ENCODE results near the gene C16orf78.

C16orf78 gene, protein sequence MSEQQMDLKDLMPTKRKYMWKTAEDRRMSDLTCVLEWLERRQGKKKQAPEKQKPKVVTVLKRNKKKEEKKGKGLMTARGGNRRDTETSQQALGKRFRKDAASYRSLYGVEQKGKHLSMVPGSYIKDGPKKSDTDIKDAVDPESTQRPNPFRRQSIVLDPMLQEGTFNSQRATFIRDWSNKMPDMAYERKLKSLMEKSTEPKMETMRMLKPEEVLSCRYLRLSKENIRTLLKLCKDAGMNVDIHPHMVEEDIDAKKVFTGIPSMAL

DNA sequence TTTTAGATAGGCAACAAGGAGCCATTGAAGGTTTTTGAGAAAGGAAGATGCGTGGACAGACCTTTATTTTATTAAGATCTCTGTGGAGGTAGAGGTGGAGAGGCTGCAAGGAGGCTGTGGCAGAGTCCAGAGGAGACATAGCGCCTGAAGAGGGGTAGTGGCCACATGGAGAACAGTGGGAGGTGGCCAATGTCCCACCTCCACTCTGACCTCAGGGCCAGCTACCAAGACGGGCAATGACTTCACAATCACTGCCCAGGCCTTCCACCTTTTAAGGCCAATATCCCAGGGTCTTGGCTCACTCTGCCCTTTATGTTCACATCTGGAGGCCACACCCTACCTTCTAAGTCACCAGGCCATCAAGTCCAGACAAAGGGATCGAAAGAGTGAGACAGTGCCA lies at the start of gene C16orf78:
Gene C16orf78, plus strand, starts transcription at position 301 of the 400 bp plus-strand sequence. CDS start 136 bp downstream, outside the sequence.
- no peak for FAIRE-seq

DNA sequence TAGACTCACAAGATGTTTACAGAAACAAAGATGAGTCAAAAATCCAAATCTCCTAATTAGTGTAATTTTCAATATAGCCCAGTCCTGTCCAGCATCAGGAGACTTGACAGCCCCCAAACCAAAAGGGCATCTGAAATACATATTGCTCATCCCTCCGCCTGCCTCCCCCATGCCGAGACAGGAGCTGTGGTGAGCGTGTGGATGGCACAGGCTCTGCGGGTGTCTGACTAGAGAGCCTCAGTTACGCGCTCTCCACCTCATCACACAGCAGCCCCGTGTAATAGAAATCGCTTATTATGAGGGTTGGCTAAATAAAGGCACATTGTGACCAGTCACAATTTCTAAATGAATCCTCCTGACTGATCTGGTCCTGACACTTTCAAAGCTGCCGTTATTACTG lies 48.9 kb upstream of the C16orf78 start:
- no peak for FAIRE-seq

DNA sequence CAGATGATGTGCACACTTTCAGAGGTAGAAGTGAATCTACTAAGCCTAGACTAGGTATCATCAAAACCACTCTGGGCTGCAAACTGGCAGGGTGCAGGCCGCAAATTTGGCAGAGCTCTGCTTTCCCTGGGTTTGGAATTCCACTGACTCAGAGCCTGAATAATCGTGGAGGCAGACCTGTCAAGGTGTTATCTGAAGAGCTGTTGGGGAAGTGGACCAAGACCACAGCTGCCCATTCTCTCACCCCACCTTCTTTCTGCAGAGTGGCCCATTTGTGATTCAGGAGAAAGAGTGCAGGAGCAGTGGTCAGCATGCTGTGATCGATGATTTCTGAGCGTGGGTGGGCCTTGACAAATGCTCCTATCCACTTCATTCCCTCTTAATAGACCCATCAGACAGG lies 46.1 kb upstream of the C16orf78 start:
- no peak for FAIRE-seq

DNA sequence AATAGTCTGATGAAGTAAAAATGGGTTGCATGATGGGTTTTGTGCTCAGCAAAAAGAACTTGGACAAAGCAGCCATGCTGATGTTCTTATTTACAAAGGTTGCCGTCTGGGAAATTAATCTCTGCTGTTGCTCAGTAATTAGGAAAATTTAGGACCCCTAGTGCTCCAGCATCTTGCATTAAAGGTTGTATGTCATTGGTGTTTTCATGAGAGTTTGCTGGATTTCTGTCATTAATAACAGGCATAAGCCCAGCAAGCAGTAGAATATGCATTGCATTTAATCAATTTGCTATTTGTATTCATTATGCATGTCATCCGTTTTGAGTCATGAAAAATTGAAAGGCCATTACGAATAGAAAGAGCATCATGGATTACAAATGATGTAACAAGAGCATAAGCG lies 45.3 kb upstream of the C16orf78 start:
- no peak for FAIRE-seq

DNA sequence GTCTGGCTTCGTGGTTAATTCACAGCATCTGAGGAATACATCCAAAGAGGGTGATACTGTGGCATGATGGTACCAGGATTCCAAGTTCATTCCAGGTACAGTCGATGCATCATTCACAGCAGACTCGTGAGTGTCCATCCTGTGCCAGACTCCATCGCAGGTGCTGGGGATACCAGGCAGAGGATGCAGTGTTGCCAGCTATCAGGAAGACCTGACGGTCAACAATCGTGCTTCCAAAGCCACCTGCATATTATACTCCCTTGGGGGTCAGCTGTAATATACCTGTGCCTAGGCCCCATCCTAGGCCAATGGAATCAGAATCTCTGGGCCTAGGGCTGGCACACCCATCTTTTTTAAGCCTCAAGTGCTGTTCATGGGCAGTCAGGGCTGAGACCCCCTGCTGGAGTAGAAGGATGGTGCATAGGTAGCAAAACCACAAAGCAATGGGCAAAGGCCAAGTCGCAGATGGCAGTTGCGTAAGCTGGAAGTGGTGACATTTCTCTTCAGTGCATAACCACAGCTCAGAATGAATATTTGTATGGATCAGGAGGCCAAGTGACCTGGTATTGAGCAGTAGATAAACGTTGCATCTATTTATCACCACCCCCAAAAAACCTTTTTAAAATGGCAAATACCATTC lies 42.9 kb upstream of the C16orf78 start:
- FAIRE-seq, result no peak

DNA sequence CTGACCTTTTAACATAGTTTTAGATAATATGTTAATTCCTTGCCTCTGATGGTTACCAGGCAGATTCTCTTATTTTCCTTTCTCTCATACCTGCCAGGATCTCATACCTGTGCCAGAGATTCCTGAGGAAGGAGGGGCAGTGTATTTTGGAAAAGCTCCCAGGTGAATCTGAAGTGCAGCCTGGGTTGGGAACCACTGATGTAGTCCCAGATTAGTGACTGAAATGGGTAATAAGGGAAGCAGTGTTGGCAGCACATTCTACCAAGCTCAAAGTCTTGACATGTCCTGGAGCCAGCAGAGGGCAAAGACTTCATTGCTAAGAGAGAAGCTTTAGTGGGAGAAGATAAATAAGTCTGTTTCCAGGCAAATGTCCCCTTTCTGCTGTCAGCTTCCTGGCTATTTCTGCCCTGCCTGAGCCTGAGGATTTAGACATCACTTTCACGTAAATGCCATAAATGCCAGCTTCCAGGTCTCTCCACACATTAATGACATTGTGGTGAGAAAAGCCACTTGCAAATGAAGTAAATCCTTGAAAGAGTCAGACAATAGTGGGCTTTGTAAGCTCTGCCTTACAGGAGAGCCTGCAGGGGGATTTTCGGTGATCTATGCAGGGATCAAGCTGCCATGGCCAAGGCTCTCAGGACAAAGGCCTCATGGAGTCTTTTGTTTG lies 40.9 kb upstream of the C16orf78 start:
- no peak for FAIRE-seq

DNA sequence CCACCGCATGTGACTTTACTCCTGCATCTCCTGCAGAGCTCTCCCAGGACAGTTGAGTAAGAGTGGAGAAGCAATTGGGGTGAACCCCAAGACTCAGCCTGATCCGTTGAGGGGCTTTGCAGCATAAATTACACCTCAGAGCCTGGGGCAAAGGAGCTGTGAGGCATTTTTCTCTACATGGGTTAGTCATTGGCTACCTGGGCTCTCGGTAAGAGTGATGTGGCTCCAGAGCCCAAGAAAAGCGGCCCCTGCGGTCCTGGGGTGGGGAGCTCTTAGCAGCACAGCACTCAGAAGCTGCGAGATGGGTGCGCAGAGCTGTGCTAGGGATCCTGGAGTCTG lies 40.4 kb upstream of the C16orf78 start:
- no peak for FAIRE-seq

DNA sequence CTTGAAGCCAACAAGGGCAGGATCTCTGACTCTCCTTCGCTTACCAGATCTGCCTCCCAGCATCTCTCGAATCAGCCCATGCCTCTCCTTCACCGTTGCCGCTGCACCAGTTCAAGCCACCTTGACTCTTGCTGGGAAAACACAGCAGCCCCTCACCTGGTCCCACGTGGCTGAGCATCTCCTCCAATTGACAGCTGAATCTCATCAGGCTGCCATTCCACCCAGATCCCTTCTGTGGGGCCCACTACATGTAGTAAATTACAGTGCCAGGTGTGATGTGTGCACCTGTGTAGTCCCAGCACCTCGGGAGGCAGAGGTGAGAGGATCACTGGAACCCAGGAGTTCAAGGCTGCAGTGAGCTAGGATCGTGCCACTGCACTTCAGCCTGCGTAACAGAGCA lies 37.8 kb upstream of the C16orf78 start:
- FAIRE-seq, result no peak

DNA sequence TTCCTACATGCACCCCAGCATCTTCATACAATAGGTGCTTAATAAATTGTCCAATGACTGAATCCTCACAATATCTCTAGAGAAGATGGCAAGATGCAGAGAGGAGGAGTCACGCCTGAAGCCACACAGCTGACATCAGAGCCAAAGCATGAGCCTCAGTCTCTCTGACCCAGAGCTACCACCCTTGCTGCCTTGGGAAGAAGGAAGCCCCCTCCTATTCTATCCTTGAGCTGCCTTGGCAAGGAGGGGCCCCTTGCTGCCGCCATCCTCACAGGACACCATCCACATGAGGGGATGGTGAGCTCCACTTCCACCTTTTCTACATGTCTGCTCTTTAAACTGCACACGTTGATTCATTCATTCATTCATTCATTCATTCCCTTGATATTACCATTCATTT lies 37.0 kb upstream of the C16orf78 start:
- FAIRE-seq, result no peak

DNA sequence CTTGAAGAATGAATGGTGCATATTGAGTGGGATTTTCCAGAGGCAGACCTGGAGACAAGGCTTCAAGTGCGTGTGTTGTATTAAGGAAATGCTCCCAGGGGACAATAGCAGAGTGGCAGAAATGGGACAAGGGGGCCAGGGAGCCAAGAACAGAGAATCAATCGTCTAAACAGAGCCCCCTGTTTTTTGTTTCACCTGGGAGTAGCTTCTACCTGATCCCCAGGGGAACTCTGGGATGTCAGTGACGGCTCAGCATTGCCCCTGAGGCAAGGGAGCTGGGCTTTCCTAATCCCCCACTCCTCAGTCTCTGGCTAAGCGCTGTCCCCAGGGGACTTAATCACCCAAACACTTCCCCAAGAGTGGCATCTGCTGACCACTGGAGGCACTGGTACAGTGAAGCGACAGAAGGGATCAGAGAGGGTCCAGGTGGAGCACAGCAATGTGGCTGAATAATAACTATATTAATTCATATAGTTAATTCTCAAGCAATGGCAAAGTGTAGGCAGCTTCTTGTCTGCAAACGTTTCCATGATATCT lies 35.7 kb upstream of the C16orf78 start:
- FAIRE-seq, result no peak

DNA sequence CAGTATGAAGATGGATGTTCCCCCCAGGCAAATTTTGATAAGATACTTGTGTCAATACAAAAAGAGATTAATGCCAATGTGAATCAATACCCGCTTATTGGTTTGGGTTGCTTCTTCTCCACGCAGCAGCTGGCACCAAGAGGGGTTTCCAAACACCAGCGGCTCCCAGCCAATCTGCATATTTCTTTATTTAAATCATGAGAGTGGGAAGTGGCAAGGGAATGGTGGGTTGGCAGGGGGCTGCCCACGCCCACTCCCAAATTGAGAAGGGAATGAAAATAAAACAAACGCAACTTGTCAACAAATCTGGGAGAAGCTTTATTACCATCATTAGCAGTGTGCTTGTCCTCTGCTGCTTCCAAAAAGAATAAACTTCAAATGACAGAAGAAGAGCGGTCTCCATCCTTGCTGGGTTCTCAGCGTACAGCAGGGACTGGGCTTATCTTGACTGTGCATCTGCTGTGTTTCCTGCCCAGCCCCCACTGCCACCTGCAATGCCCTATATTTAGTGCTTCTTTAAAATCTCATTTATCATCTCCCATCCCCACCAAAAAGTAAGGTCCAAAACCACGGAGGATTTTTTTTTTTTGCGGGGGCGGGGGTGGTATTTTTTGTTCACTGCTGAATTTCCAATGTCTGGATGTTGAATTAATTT lies 34.9 kb upstream of the C16orf78 start:
- no peak for FAIRE-seq

DNA sequence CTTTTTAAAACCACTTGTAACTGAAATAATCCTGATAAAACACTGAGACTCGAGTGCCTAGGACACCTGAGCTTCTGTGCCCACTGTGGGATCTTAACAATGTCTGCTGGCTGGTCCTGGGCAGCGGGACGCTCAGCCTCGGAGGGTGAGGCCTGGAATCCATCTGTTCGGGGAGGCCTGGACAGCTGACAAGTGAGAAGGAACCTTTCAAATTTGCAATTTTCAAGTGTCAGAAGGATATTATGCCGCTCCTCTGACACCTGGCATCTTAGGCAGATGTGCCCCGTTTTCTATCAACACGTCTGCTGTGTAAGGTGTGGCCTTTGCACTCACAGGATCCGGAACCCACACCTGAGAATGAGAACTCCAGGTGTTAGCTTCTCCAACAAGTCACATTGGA lies 33.1 kb upstream of the C16orf78 start:
- FAIRE-seq, result no peak

DNA sequence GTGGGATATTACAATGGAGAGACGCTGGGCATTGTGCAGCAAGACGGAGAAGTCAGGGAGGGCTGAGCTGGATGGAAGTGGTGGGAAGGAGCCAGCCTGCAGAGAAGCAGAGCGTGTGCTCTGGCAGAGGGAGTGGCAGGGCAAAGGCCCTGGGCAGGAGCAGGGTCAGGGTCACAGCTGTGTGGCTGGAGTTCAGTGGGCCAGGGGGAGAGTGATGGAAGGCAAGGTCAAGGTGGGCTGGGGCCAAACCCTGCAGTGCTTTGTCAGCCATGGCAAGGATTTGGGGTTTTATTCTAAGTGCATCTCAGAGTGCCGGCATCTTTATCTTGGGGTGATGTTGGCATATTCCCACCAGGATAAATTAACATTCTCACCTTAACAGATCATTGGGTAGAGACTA lies 31.9 kb upstream of the C16orf78 start:
- FAIRE-seq, result no peak

DNA sequence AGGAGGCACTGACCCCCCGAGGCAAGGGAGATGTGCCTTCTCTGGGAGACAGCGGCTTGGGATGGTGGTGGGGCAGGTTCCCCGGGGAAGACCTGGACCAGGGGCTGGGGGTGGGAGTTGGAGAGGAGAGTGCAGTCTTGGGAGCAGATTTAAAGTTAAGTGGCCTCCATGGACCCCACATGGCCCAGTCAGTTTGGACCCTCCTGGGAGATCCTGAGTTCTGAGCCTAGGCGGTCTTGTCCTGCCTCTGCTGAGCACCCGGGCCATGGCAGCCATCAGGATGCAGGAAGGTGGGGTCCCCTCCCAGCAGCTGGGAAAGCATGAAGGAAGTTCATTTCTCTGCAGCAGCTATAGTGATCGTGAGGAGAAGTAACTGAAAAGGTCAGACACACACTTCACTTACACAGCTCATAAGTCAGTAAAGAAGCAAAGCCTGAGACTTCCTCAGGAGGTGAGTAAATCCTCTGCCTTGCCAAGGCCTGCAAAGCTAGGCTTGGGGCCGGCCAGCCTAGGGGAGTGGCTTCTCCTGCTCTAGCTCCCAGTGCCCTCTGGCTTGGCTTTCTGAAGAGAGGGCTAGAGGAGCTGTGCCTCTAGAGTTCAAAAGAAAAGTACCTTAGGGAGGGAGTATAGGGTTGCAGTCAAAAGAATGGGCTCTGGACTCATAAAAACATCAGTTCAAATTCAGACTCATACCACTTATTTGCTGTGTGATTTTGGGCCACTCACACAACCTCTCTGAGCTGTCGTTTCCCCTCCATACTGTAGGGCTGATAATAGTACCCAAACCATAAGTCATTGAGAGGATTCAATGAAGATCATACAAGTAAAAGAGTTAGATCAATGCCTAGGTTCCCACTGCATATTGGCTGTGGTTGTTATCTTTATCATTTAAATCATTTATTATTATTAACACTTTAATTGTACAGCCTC lies 31.0 kb upstream of the C16orf78 start:
- no peak for FAIRE-seq

DNA sequence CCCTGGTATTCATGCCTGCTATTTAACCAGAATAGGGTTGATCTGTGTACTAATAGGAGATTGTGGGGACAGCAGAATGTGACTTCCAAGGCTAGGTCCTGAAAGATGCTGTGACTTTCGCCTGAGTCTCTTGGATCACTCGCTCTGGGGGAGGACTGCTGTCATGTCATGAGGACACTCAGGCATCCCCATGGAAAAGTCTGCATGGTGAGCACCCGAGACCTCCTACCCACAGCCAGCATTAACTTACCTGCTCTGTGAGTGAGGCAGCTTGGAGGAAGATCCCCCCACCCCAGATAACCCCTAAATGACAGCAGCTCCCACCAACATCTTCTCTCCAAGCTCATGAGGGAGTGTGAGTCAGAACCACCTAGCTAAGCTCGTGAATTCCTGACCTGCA lies 30.3 kb upstream of the C16orf78 start:
- FAIRE-seq, result no peak

DNA sequence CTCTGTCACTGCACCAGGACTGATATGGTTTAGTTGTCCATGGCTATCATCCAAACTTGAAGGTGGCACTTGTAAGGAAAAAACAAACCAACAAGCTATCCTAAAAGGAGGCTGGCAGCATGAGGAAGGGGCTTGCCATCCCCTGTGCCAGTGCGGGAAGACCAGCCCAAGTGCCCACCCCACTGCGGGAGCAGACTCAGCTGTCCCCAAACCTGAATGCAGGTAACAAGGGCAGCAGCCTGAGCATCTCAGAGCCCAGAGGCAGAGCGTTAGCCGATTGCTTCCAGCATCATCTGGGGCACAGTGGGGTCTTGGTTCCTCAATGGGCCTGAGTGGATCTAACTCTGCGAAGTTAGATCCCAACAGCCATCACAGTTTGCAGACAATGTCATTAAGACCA lies 29.2 kb upstream of the C16orf78 start:
- FAIRE-seq, result no peak

DNA sequence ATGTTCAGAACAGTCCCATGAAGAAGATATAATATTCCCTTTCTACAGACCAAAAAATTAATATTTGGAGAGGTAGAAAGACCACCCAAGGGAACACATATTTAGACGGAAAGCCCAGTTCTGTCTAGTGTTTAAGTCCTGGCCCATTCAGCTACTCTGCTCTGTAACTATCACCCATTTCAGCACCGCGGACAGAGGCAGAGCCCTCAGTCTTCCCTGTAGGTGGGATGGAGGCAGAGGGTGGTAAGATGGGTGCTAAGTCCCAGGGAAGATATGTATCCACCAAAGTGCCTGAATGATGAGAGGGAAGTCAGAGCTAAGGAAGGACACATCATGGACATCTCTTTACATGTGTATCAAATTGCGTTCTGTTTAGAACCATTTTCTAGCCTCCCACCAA lies 27.8 kb upstream of the C16orf78 start:
- FAIRE-seq, result no peak

DNA sequence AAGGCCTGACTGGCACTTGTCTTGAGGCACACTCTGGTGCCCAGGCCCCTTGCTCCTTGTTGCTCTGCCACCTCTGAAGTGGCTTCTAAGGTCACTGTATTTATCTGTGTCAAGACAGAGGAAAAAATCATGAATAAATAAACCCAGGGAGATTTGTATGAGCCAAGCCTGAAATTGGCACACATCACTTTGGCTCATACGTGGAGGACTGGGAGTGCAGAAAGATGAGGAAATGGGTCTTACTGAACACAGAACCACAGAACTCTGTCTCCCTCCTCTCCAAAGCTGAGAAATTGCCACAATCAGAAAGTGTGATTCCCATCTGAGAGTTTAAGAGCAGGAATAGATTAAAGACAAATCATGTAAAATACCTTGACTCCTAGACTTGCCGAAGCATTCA lies 27.1 kb upstream of the C16orf78 start:
- FAIRE-seq, result no peak

DNA sequence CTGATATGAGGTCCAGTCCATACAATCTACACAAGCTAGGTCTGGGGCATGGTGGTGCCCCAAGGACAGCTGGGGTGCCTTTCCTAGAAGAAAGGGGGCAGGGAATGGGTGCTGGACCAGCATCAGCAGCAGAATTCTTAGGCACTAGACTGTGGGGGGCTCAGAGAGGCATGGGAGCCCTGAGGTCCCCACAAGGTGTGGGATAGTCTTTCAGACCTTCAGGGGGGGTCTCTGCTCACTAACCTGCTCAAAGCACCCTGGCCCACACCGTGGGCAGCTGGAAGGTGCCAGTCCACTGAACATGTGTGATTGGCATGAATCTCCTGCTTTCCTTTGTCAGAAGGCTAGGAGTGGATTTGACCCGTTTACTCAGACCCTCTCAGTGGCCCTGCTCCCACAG lies 26.1 kb upstream of the C16orf78 start:
- no peak for FAIRE-seq

DNA sequence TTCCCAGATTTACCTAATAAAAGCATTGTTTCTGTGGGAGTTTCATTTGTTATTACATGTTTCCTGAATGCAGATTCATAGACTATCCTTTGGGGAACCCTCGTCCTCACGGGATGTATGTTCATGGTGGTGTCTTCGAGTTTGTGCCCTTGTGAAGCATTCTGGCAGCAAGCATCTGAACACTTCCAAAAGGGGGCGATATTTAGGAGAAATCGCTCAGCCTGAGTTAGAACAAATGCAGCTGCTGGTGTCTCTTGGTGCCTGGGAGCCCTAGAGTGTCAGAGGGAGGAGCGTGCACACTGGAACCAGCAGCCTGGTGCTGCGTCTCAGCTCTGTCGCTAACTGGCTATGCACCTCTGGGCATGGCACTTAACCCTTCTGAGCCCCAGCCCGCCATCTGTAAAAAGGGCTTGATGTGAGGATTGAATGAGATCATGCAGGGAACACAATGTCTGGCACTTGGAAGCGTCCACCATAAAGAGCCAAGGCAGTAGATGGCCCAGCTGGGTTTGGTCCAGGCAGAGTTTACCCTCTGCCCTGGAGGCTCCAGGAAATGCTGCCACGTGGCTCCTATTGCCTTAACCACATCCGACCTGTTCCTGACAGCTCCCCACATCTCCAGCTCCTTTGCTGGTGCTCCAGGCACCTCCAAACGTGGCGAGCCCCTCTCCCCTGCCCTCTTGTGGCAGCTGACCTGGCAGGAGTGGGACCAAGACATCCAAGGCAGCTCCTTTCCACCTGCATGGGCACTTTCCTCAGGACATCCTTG lies 25.0 kb upstream of the C16orf78 start:
- no peak for FAIRE-seq

DNA sequence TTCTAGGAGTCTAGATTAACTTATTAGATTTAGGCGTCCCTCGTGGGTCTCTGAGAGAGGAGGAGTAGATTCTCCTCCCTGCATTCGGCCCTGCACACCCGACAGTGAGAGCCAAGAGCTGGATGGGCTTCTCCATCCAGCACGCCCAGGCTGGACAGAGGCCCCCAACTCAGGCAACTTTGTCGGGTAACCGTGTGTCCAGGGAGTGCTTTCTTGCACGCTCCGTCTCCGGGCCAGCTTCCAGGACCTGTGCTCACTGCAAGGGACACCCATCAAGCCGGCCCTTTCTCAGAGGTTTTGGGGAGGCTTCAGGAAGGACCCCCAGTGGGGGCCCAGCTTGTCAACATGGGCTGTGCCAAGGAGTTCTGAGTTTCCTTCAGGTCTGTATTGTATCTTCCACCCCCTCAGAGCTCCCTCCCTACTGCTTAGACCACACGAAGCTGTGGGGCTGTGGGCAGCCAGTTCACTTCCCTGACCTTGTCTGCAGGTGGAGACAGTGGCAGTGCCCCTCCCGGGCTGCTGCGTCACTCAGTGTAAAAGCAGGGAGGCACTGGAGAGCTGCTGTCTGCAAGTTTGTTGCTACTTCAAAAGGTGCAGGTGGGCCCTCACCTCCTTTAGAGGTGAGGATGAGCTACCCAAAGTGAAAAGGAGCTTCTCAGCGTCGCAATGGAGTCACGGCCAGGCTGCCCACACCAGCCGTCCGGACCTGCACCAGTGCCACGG lies 24.0 kb upstream of the C16orf78 start:
- no peak for FAIRE-seq
